GM21515 (cell line): Measurements from ENCODE around the gene SNRNP40.
"Not testable (repeated sequence)": the region's sequence is repeated elsewhere in the genome, so short reads cannot be mapped to it uniquely, and the experiment has no call there.

Source experiments
- ATAC-seq: cut with Tn5 transposase; IDR thresholded peaks from one replicate; pipeline ENCODE4 v1.9.1; 2021; ENCODE audit not compliant: unreplicated experiment

Gene SNRNP40

DNA sequence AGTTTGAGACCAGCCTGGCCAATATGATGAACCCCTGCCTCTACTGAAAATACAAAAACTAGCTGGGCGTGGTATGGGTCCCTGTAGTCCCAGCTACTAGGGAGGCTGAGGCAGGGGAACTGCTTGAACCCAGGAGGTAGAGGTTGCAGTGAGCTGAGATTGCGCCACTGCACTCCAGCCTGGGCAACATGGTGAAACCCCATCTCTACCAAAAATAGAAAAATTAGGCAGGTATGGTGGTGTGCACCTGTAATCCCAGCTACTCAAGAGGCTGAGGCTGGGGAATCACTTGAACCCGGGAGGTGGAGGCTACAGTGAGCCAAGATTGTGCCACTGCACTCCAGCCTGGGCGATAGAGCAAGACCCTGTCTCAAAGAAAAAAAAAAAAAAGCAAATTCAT lies 8.8 kb downstream of the SNRNP40 start:
- not testable (repeated sequence) for ATAC-seq

DNA sequence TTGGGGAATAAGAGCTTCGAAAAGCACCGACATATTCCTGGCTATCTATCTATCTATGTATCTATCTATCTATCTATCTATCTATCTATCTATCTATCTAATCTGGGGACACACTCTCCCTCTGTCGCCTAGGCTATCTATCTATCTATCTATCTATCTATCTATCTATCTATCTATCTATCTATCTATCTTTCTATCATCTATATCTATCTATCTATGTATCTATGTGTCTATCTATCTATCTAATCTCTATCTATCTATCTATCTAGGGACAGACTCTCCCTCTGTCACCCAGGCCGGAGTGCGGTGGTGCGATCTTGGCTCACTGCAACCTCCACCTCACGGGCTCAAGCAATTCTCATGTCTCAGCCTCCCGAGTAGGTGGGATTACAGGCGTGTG lies 14.2 kb downstream of the SNRNP40 start:
- not testable (repeated sequence) for ATAC-seq

DNA sequence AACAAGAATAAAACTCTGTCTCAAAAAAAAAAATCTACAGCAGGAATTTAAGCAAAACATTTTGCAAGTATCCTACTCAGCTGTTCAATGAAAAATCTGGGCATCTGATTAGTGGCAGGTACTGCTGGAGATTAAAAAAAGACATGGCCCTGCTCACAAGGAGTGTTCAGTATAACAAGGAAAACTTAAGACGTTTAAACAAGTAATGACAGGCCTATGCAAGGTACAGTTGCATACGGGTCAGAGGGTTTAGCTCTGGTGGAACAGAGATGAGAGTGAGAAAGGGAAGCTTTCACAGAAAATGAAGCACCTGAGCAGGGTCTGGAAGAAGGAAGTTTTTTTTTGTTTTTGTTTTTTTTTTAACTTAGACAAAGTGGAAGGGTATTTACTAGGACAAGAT lies 23.0 kb downstream of the SNRNP40 start:
- no peak for ATAC-seq

- no peak for ATAC-seq
Measured at GRCh38 chr1:31272369-31272768, 24.2 kb downstream of the SNRNP40 start.

- no peak for ATAC-seq
Measured at GRCh38 chr1:31266547-31266946, 30.0 kb downstream of the SNRNP40 start.

DNA sequence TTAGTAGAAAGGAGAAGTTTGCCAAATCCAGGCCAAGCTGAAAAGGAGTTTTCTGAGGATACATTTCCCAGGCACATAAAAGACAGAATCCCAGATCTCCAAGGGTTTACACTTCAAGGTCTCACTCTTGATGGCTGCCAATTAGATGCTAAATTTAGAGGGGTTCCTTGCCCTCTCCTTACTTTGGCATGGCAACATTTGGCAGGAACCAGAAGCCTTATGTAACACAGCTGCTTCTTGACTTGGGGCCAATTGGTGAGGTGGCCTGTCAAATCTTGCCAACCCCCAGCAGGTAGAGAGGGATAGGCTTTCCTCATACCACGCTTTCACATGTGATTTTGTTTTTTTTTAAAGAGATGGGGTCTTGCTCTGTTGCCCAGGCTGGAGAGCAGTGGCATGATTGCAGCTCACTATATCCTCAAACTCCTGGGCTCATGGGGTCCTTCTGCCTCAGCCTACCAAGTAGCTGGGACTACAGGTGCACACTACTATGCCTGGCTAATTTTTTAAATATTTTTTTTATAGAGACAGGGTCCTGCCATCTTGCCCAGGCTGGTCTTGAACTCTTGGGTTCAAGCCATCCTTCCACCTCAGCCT lies 31.7 kb downstream of the SNRNP40 start:
- ATAC-seq, result no peak

GRCh38 chr1:31263408-31263807 lies 33.2 kb downstream of the SNRNP40 start:
- ATAC-seq, result no peak

- not testable (repeated sequence) for ATAC-seq
Measured at GRCh38 chr1:31262393-31262792, 34.2 kb downstream of the SNRNP40 start.

- no peak for ATAC-seq
Measured at GRCh38 chr1:31261916-31262315, 34.7 kb downstream of the SNRNP40 start.

GRCh38 chr1:31259746-31260145 lies 36.8 kb downstream of the SNRNP40 start:
- ATAC-seq, result no peak

DNA sequence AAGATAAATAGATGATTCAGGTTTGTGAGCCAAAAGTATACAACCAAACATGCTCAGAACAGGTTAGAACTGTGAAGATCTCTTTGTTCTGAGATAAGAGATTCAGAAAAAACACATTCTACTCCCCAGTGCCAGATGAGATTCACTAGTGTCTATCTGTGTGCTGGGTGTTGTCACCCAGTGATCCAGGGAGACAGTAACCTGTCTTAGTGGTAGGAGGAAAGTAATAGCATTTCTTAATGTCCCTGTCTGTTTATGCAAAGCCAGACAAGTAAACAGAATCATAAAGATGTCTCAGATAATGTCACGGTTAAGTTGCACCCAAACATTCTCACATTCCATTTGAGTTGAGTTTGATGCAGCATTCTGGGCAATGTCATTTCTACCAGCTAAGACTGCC lies 38.0 kb downstream of the SNRNP40 start:
- ATAC-seq, result no peak

DNA sequence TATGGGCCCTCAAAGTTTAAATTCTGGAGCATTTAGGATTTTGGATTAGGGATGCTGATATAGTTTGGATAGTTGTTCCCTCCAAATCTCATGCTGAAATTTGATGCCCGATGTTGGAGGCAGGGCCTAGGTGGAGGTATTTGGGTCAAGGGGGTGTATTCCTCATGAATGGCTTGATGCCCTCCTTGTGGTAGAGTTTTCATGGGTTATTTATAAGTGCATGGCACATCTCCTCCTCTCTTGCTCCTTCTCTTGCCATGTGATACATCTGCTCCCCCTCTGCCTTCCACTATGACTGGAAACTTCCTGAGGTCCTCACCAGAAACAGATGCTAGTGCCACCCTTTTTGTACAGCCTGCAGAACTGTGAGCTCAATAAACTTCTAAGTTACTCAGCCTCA lies 39.4 kb downstream of the SNRNP40 start:
- ATAC-seq, result no peak

GRCh38 chr1:31249854-31250253 lies 46.7 kb downstream of the SNRNP40 start:
- ATAC-seq, result no peak

DNA sequence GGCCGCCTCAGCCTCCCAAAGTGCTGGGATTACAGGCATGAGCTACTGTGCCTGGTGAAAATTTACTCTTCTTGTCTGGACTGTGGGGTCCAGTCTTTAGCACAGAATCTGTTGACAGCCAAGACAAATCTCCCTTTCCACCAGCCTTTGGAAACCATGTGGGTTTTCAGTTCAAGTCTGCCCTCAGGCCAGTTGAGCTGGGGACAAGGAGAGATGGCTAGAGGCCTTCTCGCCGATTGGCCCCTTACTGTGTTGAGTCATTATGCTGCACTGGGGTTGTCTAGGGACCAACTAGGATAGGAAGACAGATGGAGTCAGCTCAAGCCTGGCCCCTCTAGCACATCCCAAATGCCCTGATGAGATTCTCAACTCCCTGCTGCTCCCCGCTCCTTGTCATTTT lies 48.3 kb downstream of the SNRNP40 start:
- no peak for ATAC-seq

DNA sequence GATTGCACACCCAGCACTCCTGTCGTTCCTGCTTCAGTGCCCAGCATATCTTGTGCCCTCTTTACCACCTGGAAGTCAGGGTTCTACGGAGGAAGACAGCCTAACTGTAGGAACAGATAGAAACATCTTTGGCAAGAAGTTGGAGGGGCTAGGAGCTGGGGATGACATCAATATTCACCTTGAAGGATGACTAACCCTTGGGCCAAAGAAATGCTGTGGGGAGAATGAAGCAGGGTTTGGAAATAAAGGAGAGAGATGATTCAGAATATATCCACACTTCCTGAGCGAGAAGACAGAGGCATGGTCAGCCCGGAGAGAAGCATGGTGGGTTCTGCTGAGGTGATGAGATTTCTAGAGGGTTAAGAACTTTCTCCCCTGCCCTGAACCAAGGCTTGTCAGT lies 52.3 kb downstream of the SNRNP40 start:
- no peak for ATAC-seq

- ATAC-seq, result no peak
Measured at GRCh38 chr1:31243501-31244286, 52.9 kb downstream of the SNRNP40 start.

DNA sequence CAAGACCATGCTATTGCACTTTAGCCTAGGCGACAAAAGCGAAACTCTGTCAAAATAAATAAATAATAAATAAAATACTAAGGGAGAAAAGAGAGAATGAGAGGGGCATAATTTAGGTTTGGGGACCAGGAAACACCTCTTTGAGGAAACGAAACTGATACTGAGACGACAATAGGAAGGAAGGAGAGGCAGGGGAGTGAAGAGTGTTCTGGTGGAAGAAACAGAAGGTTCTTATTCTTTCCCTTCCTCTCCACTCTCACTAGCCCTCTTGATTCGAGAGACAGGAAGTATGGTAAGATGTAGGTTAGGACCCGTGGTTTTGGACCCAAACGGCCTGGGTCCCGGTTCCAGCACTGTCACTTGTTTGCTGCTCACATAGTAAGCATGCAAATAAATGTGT lies 55.3 kb downstream of the SNRNP40 start:
- no peak for ATAC-seq

- no peak for ATAC-seq
Measured at GRCh38 chr1:31239653-31240241, 56.8 kb downstream of the SNRNP40 start, which contains the start of gene NKAIN1. TSS of gene NKAIN1 (minus strand) at chr1:31239887. CDS start at chr1:31239547, 340 bp downstream.

- ATAC-seq, result no peak
Measured at GRCh38 chr1:31238986-31239613, 57.5 kb downstream of the SNRNP40 start.

GRCh38 chr1:31238612-31238985 lies 58.0 kb downstream of the SNRNP40 start:
- no peak for ATAC-seq

- no peak for ATAC-seq
Measured at GRCh38 chr1:31234870-31235269, 61.7 kb downstream of the SNRNP40 start.
